Spleen (tissue), 7 donors: ENCODE data around the gene CFAP99.
A peak's percentile ranks its signal among the peaks of the same experiment; 100 is the strongest.

Experiments used
- POLR2A ChIP-seq, 3 donors: fragments of 450-650 bp; IDR thresholded peaks; one replicate each; pipeline ENCODE4 v1.5.1; 2017; ENCODE audit warnings: antibody characterized with exemption in 3 of 3, mild to moderate bottlenecking in 1 of 3
- POLR2AphosphoS5 ChIP-seq, 3 donors: sonication (generic); formaldehyde crosslinking; IDR thresholded peaks; one replicate each; pipeline ENCODE4 v1.5.1; 2017; ENCODE audit warnings: antibody characterized with exemption in 3 of 3
- TF ChIP-seq, protein P1 (sequence below), 11 experiments: fragments of 200-600 bp in 7 of 11; fragments of 450-650 bp in 4 of 11; sonication (generic) in 4 of 11; IDR thresholded peaks in 8 of 11; conservative IDR thresholded peaks in 3 of 11; 1 replicate in 7 of 11; 2 replicates in 4 of 11; pipeline versions ENCODE4 v1.4.0 to v1.8.0; 2016 to 2021; ENCODE audit warnings: antibody characterized with exemption in 11 of 11, inconsistent platforms in 4 of 11, mild to moderate bottlenecking in 1 of 11
- donor health status: DM: no; HTN: no; CAD: no; lungs with moderate emphysema.
- donor health status: DM: no; HTN: no; CAD: no.
- donor health status: DM: no; HTN: no; CAD: no.

DNA sequence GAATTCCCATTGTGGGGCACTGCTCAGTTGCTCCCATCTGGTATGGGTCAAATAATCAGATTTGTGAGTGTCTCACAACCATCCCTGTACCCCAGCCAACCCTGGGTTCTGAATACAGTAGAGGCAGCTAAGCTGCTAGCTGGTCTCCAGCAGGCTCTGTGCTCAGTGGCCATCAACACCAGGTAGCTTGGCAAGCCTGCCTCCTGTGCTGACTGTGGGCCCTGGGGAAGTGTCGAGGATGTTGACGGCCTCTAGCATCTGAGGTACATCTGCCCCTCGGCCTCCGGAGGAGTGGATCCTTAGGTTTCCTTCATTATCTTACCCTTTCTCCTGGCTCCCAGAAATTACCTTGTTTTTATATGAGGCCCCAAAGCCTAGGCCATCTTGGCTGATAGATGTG, 63.4 kb downstream of the CFAP99 start:
- TF ChIP-seq POLR2AphosphoS5 (IDR thresholded peaks at IDR 0.05) (peak in 1 of 3 donors; percentile 8), POLR2A (IDR thresholded peaks at IDR 0.05) (no peak)
- TF ChIP-seq, protein P1, sequence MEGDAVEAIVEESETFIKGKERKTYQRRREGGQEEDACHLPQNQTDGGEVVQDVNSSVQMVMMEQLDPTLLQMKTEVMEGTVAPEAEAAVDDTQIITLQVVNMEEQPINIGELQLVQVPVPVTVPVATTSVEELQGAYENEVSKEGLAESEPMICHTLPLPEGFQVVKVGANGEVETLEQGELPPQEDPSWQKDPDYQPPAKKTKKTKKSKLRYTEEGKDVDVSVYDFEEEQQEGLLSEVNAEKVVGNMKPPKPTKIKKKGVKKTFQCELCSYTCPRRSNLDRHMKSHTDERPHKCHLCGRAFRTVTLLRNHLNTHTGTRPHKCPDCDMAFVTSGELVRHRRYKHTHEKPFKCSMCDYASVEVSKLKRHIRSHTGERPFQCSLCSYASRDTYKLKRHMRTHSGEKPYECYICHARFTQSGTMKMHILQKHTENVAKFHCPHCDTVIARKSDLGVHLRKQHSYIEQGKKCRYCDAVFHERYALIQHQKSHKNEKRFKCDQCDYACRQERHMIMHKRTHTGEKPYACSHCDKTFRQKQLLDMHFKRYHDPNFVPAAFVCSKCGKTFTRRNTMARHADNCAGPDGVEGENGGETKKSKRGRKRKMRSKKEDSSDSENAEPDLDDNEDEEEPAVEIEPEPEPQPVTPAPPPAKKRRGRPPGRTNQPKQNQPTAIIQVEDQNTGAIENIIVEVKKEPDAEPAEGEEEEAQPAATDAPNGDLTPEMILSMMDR (IDR thresholded peaks at IDR 0.05 in 8 of 11, conservative IDR thresholded peaks at IDR 0.05 in 3 of 11), result no peak
